IMR-90 (cell line): ENCODE results near the gene PDGFD. TPM values are rescaled to one million over a fixed set of nuclear protein-coding genes. Genes with fewer than 3 reads are reported as not detected.
A peak's percentile ranks its signal among the peaks of the same experiment; 100 is the strongest.

ENCODE experiments used
- ATAC-seq: fragments of 200-7000 bp; cut with Tn5 transposase; 2 replicates; pipeline ENCODE4 v1.9.1; 2020; ENCODE audit warnings: low read depth, mild to moderate bottlenecking, moderate library complexity
- BruUV-seq: library from RNA; stranded (reverse); fragments of 400-500 nt; replicated peaks from 2 replicates; lab custom pipeline; 2021; lab: Mats Ljungman, UMichigan
- CTCF ChIA-PET: fragments of 300-600 bp; formaldehyde crosslinking; extraction: SDS; loops from one replicate; lab custom pipeline; 2021; ENCODE audit warnings: antibody characterized with exemption; lab: Yijun Ruan, JAX
- POLR2A ChIA-PET: fragments of 300-600 bp; sonication (Branson Sonifier 250); formaldehyde crosslinking; loops from one replicate; lab custom pipeline; 2022; ENCODE audit warnings: antibody characterized with exemption; ENCODE audit not compliant: unreplicated experiment; lab: Charles Lee
- DNase-seq: peaks from one replicate; pipeline ENCODE4 v3.0.0; 2013
- H2AFZ ChIP-seq: replicated peaks from 2 replicates; pipeline ENCODE3; 2013; ENCODE audit warnings: low read length, mild to moderate bottlenecking; ENCODE audit not compliant: poor library complexity
- H2AK5ac ChIP-seq: 2 replicates; pipeline ENCODE4 v1.6.1; 2013; ENCODE audit warnings: low read depth, low read length, inconsistent platforms
- H2AK9ac ChIP-seq: replicated peaks from 2 replicates; pipeline ENCODE3; 2013; ENCODE audit warnings: mild to moderate bottlenecking, low read depth, low read length, moderate library complexity; ENCODE audit not compliant: poor library complexity
- H2BK120ac ChIP-seq: 2 replicates; pipeline ENCODE4 v1.6.1; 2013; ENCODE audit warnings: low read depth, low read length, inconsistent platforms
- H2BK15ac ChIP-seq: 3 replicates; pipeline ENCODE4 v1.6.1; 2013; ENCODE audit warnings: low read depth, low read length, inconsistent platforms
- H2BK20ac ChIP-seq: 2 replicates; pipeline ENCODE4 v1.6.1; 2013; ENCODE audit warnings: low read depth, mild to moderate bottlenecking, inconsistent platforms, low read length, moderate library complexity
- H2BK5ac ChIP-seq: 2 replicates; pipeline ENCODE4 v1.6.1; 2013; ENCODE audit warnings: mild to moderate bottlenecking, low read depth, low read length, inconsistent platforms; ENCODE audit not compliant: poor library complexity, severe bottlenecking
- H3K14ac ChIP-seq: replicated peaks from 2 replicates; pipeline ENCODE4 v1.6.1; 2013; ENCODE audit warnings: low read depth, low read length, inconsistent platforms
- H3K18ac ChIP-seq: 2 replicates; pipeline ENCODE4 v1.6.1; 2013; ENCODE audit warnings: low read depth, low read length, control low read depth
- H3K23ac ChIP-seq: 2 replicates; pipeline ENCODE4 v1.6.1; 2013; ENCODE audit warnings: low read depth, low read length, inconsistent platforms
- H3K27ac ChIP-seq: 2 replicates; pipeline ENCODE4 v1.5.1; 2013; ENCODE audit warnings: mild to moderate bottlenecking, control low read depth, low read length; ENCODE audit not compliant: insufficient read depth
- H3K27me3 ChIP-seq: 2 replicates; pipeline ENCODE4 v1.6.1; 2013; ENCODE audit warnings: low read length; ENCODE audit not compliant: control insufficient read depth, insufficient read depth
- H3K36me3 ChIP-seq: 2 replicates; pipeline ENCODE4 v1.6.1; 2013; ENCODE audit warnings: low read length, mixed read lengths; ENCODE audit not compliant: control insufficient read depth, insufficient read depth
- H3K4ac ChIP-seq: 2 replicates; pipeline ENCODE4 v1.6.1; 2013; ENCODE audit warnings: low read depth, low read length, inconsistent platforms
- H3K4me1 ChIP-seq: 2 replicates; pipeline ENCODE4 v1.6.1; 2013; ENCODE audit warnings: low read length, mixed read lengths; ENCODE audit not compliant: control insufficient read depth, insufficient read depth
- H3K4me2 ChIP-seq: 2 replicates; pipeline ENCODE4 v1.6.1; 2013; ENCODE audit warnings: low read depth, mild to moderate bottlenecking, control low read depth, low read length, moderate library complexity
- H3K4me3 ChIP-seq: 2 replicates; pipeline ENCODE4 v1.5.1; 2013; ENCODE audit warnings: low read depth, mild to moderate bottlenecking, control low read depth, low read length, moderate library complexity; ENCODE audit not compliant: insufficient read depth
- H3K56ac ChIP-seq: 2 replicates; pipeline ENCODE4 v1.6.1; 2013; ENCODE audit warnings: low read length, inconsistent platforms; ENCODE audit not compliant: insufficient read depth; ENCODE audit errors: extremely low read depth
- H3K79me1 ChIP-seq, 2 experiments: 2 replicates each; pipeline ENCODE4 v1.6.1; 2013; ENCODE audit warnings: low read length in 2 of 2, inconsistent platforms in 1 of 2, low read depth in 1 of 2
- H3K9ac ChIP-seq: 2 replicates; pipeline ENCODE4 v1.6.1; 2013; ENCODE audit warnings: low read depth, low read length, control low read depth
- H3K9me1 ChIP-seq: 2 replicates; pipeline ENCODE4 v1.6.1; 2013; ENCODE audit warnings: low read length, inconsistent platforms; ENCODE audit not compliant: insufficient read depth
- H3K9me3 ChIP-seq: 2 replicates; pipeline ENCODE4 v1.6.1; 2013; ENCODE audit warnings: low read length; ENCODE audit not compliant: control insufficient read depth, insufficient read depth
- H4K20me1 ChIP-seq: 2 replicates; pipeline ENCODE4 v1.6.1; 2013; ENCODE audit warnings: low read length, inconsistent platforms; ENCODE audit not compliant: insufficient read depth
- H4K5ac ChIP-seq: 2 replicates; pipeline ENCODE4 v1.6.1; 2013; ENCODE audit warnings: mild to moderate bottlenecking, low read depth, low read length, control low read depth
- H4K8ac ChIP-seq, 2 experiments: 2 replicates each; pipeline ENCODE4 v1.6.1; 2013; ENCODE audit warnings: low read depth in 2 of 2, low read length in 2 of 2, control low read depth in 1 of 2, inconsistent platforms in 1 of 2
- H4K91ac ChIP-seq: 2 replicates; pipeline ENCODE4 v1.6.1; 2013; ENCODE audit warnings: low read depth, low read length, inconsistent platforms; ENCODE audit not compliant: insufficient read depth
- BHLHE40 ChIP-seq: fragments of 150-350 bp; IDR thresholded peaks from 2 replicates; pipeline ENCODE4 v1.6.1; 2016; ENCODE audit warnings: mild to moderate bottlenecking, low read depth, low read length
- CEBPB ChIP-seq: IDR thresholded peaks from 2 replicates; pipeline ENCODE4 v1.6.1; 2012; ENCODE audit warnings: low read depth, low read length, improper control_type of control experiment
- CHD1 ChIP-seq: IDR thresholded peaks from 2 replicates; pipeline ENCODE4 v1.6.1; 2012; ENCODE audit warnings: low read depth, low read length, improper control_type of control experiment
- CTCF ChIP-seq: conservative IDR thresholded peaks from 2 replicates; pipeline ENCODE4 v1.5.1; 2012; ENCODE audit warnings: mild to moderate bottlenecking, low read depth, low read length, improper control_type of control experiment
- ELK1 ChIP-seq: fragments of 150-350 bp; IDR thresholded peaks from 2 replicates; pipeline ENCODE4 v1.6.1; 2016; ENCODE audit warnings: low read depth, mild to moderate bottlenecking, low read length, moderate library complexity, borderline replicate concordance
- FOS ChIP-seq: fragments of 150-350 bp; IDR thresholded peaks from 2 replicates; pipeline ENCODE4 v1.6.1; 2016; ENCODE audit warnings: low read depth, low read length
- MAFK ChIP-seq: IDR thresholded peaks from 2 replicates; pipeline ENCODE4 v1.6.1; 2012; ENCODE audit warnings: low read depth, low read length, improper control_type of control experiment
- MAZ ChIP-seq: IDR thresholded peaks from 2 replicates; pipeline ENCODE4 v1.6.1; 2012; ENCODE audit warnings: low read depth, mild to moderate bottlenecking, low read length, improper control_type of control experiment, moderate library complexity, borderline replicate concordance
- NFE2L2 ChIP-seq: fragments of 150-350 bp; IDR thresholded peaks from 2 replicates; pipeline ENCODE4 v1.6.1; 2016; ENCODE audit warnings: low read depth, mild to moderate bottlenecking, low read length
- POLR2A ChIP-seq: IDR thresholded peaks from 2 replicates; pipeline ENCODE4 v1.6.1; 2012; ENCODE audit warnings: mild to moderate bottlenecking, low read depth, low read length
- RAD21 ChIP-seq: IDR thresholded peaks from 2 replicates; pipeline ENCODE4 v1.6.1; 2012; ENCODE audit warnings: low read length, improper control_type of control experiment
- WGBS, 2 experiments: methylation state at CpG; one replicate each; pipeline versions ENCODE4 v1.1.5 to v1.1.7; 2013; ENCODE audit warnings: missing lambda C conversion rate in 2 of 2; ENCODE audit not compliant: insufficient read length in 1 of 2; ENCODE audit errors: extremely low coverage in 2 of 2; 5-methylcytosine and 5-hydroxymethylcytosine counted together
- dilution Hi-C: fragments of 300-500 bp; cut with HindIII; formaldehyde crosslinking; loops from one replicate; pipeline ENCODE4 v1.14.3; 2018; ENCODE audit warnings: low sequenced_read_pairs; ENCODE audit not compliant: unreplicated experiment
- in situ Hi-C: fragments of 300-500 bp; cut with MboI; formaldehyde crosslinking; loops from 3 replicates; pipeline ENCODE4 v1.14.3; 2019; ENCODE audit warnings: low sequenced_read_pairs, inconsistent platforms, mixed read lengths
- intact Hi-C: fragments of 100-400 bp; cut with micrococcal nuclease; formaldehyde crosslinking; loops from 2 replicates; pipeline ENCODE4 v1.10.0; 2022
- polyA plus RNA-seq, 3 experiments: library from polyadenylated mRNA; depleted of rRNA; stranded (reverse); fragments of >200 nt; gene quantifications; 2 replicates each; pipeline ENCODE4 v1.2.3, GENCODE V29; 2012; ENCODE audit warnings: low replicate concordance in 1 of 3
- total RNA-seq: library from RNA; depleted of rRNA; stranded (reverse); fragments of >200 nt; gene quantifications from 2 replicates; pipeline ENCODE4 v1.2.3, GENCODE V29; 2012
- TF ChIP-seq, protein P1 (sequence below): fragments of 150-350 bp; IDR thresholded peaks from 2 replicates; pipeline ENCODE4 v1.6.1; 2017; ENCODE audit warnings: mild to moderate bottlenecking, antibody characterized with exemption, low read length, low read depth

Gene PDGFD
- total and polyA plus RNA-seq, 2 of the 4 experiments (the other 2 are of a cell fraction), result 2.1 to 3.0 TPM

DNA sequence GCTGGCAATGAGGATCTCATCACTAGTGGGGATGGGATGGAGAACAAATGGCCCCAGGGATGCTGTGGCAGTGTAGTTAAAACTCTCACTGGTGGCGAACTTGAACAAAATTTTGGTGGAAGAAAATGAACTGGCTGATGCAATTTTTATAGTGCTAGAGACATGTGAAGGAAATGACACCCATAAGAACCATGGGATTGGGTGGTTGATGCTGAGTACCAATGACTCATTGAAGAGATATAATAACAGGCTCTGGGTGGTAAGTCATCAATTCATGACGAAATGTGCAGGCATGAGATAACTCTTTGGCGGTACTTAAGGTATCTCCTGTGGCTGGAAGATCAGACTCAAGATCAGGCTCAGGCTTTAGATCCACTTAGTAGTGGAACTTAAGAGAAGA lies 300.4 kb downstream of the PDGFD start:
- H3K4me2 ChIP-seq, result no peak overlapping the region
- intact Hi-C loops (no loop called here), in situ Hi-C loops (no loop called here), dilution Hi-C loops (no loop called here)
- H3K9ac ChIP-seq, result no peak overlapping the region
- CTCF ChIA-PET, result interaction anchor here (1.0 kb wide), 1 partner anchor 9 kb away, joined by 3 read pairs; no protein-coding TSS in a partner anchor
- peak overlapping the region; percentile 37 for H2BK5ac ChIP-seq
- H3K14ac ChIP-seq, result peak overlapping the region; percentile 86
- DNase-seq (peak; percentile 82), ATAC-seq (peak; percentile 56; the same call in 1 of the 2 replicates)
- no peaks in the 10 kb centered on the region for H3K79me1 ChIP-seq
- no peak overlapping the region; the same call in 2 of the 3 replicates for H2BK15ac ChIP-seq
- H3K4me3 ChIP-seq, result no peak overlapping the region
- TF ChIP-seq POLR2A (no peak), FOS (peak; percentile 54; the same call in 1 of the 2 replicates), CEBPB (peak; percentile 73), MAZ (no peak), ELK1 (no peak), RAD21 (no peak), CTCF (no peak), NFE2L2 (no peak), MAFK (no peak), BHLHE40 (no peak), CHD1 (no peak)
- TF ChIP-seq, protein P1, sequence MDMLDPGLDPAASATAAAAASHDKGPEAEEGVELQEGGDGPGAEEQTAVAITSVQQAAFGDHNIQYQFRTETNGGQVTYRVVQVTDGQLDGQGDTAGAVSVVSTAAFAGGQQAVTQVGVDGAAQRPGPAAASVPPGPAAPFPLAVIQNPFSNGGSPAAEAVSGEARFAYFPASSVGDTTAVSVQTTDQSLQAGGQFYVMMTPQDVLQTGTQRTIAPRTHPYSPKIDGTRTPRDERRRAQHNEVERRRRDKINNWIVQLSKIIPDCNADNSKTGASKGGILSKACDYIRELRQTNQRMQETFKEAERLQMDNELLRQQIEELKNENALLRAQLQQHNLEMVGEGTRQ, result no peak
- WGBS, 2 experiments, result 60% methylated on average over 1 of the region's 3 CpGs; no CpG with 5 or more reads in 1 of the 2 experiments
- peak overlapping the region; percentile 84 for H3K4ac ChIP-seq
- BruUV-seq, result no TSS peak
- peak overlapping the region; percentile 61; the same call in 1 of the 2 replicates for H2BK20ac ChIP-seq
- no peaks in the 10 kb centered on the region for H3K9me3 ChIP-seq
- H3K56ac ChIP-seq, result no peak overlapping the region; the same call in 1 of the 2 replicates
- H3K27me3 ChIP-seq, result no peaks in the 10 kb centered on the region
- H4K8ac ChIP-seq, result peak overlapping the region in 1 of 2 experiments; percentile 86; a peak in 2 of 4 replicates
- no peak overlapping the region for H3K27ac ChIP-seq
- POLR2A ChIA-PET, result no interaction called here
- H3K18ac ChIP-seq, result no peak overlapping the region
- peak overlapping the region; percentile 79 for H4K91ac ChIP-seq
- no peak overlapping the region for H2AK9ac ChIP-seq
- H3K4me1 ChIP-seq, result peaks cover 1% of the 10 kb centered on the region; the same call in 1 of the 2 replicates
- H4K5ac ChIP-seq, result no peak overlapping the region
- peak overlapping the region; percentile 90 for H2BK120ac ChIP-seq
- no peak overlapping the region for H2AK5ac ChIP-seq
- H2AFZ ChIP-seq, result no peak overlapping the region
- 0 out of 2 replicates have a peak overlapping the region, but pooled peaks have one; percentile 59 for H3K23ac ChIP-seq
- H3K9me1 ChIP-seq, result no peaks in the 10 kb centered on the region
- H4K20me1 ChIP-seq, result no peaks in the 10 kb centered on the region
- no peaks in the 10 kb centered on the region for H3K36me3 ChIP-seq
